Neural cell (in vitro differentiated cells): Measurements from ENCODE around the gene MRPL47.

ENCODE experiments used
- CTCF ChIP-seq: fragments of 450-650 bp; IDR thresholded peaks from 2 replicates; pipeline ENCODE4 v1.5.1; 2014; ENCODE audit warnings: antibody characterized with exemption, mild to moderate bottlenecking, moderate library complexity; ENCODE audit not compliant: poor library complexity, severe bottlenecking
- EP300 ChIP-seq: fragments of 450-650 bp; conservative IDR thresholded peaks from 2 replicates; pipeline ENCODE4 v1.6.1; 2014; ENCODE audit warnings: antibody characterized with exemption, mild to moderate bottlenecking, moderate library complexity; ENCODE audit not compliant: poor library complexity, severe bottlenecking
- POLR2AphosphoS5 ChIP-seq: IDR thresholded peaks from 2 replicates; pipeline ENCODE4 v1.6.1; 2012
- TAF1 ChIP-seq: IDR thresholded peaks from 2 replicates; pipeline ENCODE4 v1.6.1; 2012; ENCODE audit warnings: low read depth
- TF ChIP-seq, protein P1 (sequence below): IDR thresholded peaks from 2 replicates; pipeline ENCODE4 v1.6.1; 2012; ENCODE audit warnings: borderline replicate concordance

DNA sequence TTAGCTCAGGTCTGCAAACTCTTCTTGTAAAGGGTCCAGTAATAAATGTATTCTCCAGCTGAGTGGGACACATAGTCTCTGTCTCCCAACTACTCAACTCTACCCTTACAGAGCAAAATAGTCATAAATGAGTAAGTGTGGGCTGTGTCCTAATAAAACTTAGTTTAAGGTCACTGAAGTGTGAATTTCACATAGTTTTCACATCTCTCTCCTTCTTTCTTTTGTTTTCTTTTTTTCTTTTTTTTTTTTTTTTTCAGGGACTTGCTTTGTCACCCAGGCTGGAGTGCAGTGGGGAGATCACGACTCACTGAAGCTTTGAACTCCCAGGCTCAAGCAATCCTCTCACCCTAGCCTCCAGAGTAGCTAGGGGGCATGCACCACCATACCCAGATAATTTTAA, 43.6 kb downstream of the MRPL47 start:
- no peak for TF ChIP-seq CTCF
- TF ChIP-seq, protein P1, sequence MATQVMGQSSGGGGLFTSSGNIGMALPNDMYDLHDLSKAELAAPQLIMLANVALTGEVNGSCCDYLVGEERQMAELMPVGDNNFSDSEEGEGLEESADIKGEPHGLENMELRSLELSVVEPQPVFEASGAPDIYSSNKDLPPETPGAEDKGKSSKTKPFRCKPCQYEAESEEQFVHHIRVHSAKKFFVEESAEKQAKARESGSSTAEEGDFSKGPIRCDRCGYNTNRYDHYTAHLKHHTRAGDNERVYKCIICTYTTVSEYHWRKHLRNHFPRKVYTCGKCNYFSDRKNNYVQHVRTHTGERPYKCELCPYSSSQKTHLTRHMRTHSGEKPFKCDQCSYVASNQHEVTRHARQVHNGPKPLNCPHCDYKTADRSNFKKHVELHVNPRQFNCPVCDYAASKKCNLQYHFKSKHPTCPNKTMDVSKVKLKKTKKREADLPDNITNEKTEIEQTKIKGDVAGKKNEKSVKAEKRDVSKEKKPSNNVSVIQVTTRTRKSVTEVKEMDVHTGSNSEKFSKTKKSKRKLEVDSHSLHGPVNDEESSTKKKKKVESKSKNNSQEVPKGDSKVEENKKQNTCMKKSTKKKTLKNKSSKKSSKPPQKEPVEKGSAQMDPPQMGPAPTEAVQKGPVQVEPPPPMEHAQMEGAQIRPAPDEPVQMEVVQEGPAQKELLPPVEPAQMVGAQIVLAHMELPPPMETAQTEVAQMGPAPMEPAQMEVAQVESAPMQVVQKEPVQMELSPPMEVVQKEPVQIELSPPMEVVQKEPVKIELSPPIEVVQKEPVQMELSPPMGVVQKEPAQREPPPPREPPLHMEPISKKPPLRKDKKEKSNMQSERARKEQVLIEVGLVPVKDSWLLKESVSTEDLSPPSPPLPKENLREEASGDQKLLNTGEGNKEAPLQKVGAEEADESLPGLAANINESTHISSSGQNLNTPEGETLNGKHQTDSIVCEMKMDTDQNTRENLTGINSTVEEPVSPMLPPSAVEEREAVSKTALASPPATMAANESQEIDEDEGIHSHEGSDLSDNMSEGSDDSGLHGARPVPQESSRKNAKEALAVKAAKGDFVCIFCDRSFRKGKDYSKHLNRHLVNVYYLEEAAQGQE, result no peak
- TF ChIP-seq POLR2AphosphoS5, result no peak
- no peak for TF ChIP-seq EP300
- no peak for TF ChIP-seq TAF1
